ENCODE measurements around the gene ANKK1. TPM values are rescaled to one million over a fixed set of nuclear protein-coding genes. Genes with fewer than 3 reads are reported as not detected.

ANKK1 gene
- total RNA-seq, 4 donors from 2014 or later: 0.17 to 0.83 (median 0.29) TPM; not detected in 1

GRCh38 chr11:113426686-113427085 lies 39.1 kb downstream of the ANKK1 start:
- Histone ChIP-seq H3K4me3 (no peak overlapping the region), H3K27me3 (no peaks in the 10 kb centered on the region), H3K9me3 (no peaks in the 10 kb centered on the region), H3K36me3 (no peaks in the 10 kb centered on the region), H3K4me1 (no peaks in the 10 kb centered on the region), H3K27ac (replicated peaks in 1 of 4) (no peak overlapping the region)
- intact Hi-C loops (cut with DNase I): no loop called here
- 79% methylated on average over 5 of the region's 6 CpGs for WGBS
- no peak for DNase-seq (ENCODE audit: extremely low spot score)
- TF ChIP-seq EP300 (IDR thresholded peaks at IDR 0.05) (no peak), POLR2A (IDR thresholded peaks at IDR 0.05; ENCODE audit: low read depth) (no peak), CTCF (IDR thresholded peaks at IDR 0.05) (no peak)

GRCh38 chr11:113431746-113432145 lies 44.2 kb downstream of the ANKK1 start:
- DNase-seq (ENCODE audit: extremely low spot score): no peak
- H3K27me3 ChIP-seq: no peaks in the 10 kb centered on the region
- TF ChIP-seq EP300 (IDR thresholded peaks at IDR 0.05): no peak
- no peak for TF ChIP-seq POLR2AphosphoS5 (IDR thresholded peaks at IDR 0.05)
- TF ChIP-seq CTCF (IDR thresholded peaks at IDR 0.05): no peak
- TF ChIP-seq POLR2A (IDR thresholded peaks at IDR 0.05; ENCODE audit: low read depth): no peak
- H3K36me3 ChIP-seq: no peaks in the 10 kb centered on the region
- 70% methylated on average over 4 of the region's 4 CpGs for WGBS
- H3K9me3 ChIP-seq: no peaks in the 10 kb centered on the region
- no peak overlapping the region for H3K27ac ChIP-seq (replicated peaks in 1 of 4)
- no peak overlapping the region for H3K4me3 ChIP-seq
- intact Hi-C loops (cut with DNase I): no loop called here
- no peaks in the 10 kb centered on the region for H3K4me1 ChIP-seq

GRCh38 chr11:113435190-113435968 lies 47.8 kb downstream of the ANKK1 start:
- TF ChIP-seq CTCF (IDR thresholded peaks at IDR 0.05) (no peak), POLR2AphosphoS5 (IDR thresholded peaks at IDR 0.05) (no peak), EP300 (IDR thresholded peaks at IDR 0.05) (no peak), POLR2A (IDR thresholded peaks at IDR 0.05; ENCODE audit: low read depth) (no peak)
- Histone ChIP-seq H3K9me3 (no peaks in the 10 kb centered on the region), H3K36me3 (no peaks in the 10 kb centered on the region), H3K27me3 (peaks cover 0 to 6% (median 0%) of the 10 kb centered on the region in 4 donors), H3K27ac (replicated peaks in 1 of 4) (no peak overlapping the region), H3K4me1 (no peaks in the 10 kb centered on the region), H3K4me3 (no peak overlapping the region)
- intact Hi-C loops (cut with DNase I): no loop called here
- no peak for DNase-seq (ENCODE audit: extremely low spot score)
- WGBS: 88% methylated on average over 8 of the region's 8 CpGs

GRCh38 chr11:113436672-113437252 lies 49.2 kb downstream of the ANKK1 start:
- Histone ChIP-seq H3K27me3 (peaks cover 0 to 16% (median 0%) of the 10 kb centered on the region in 4 donors), H3K27ac (replicated peaks in 1 of 4) (no peak overlapping the region), H3K4me1 (no peaks in the 10 kb centered on the region), H3K36me3 (no peaks in the 10 kb centered on the region), H3K9me3 (no peaks in the 10 kb centered on the region), H3K4me3 (no peak overlapping the region)
- no peak for DNase-seq (ENCODE audit: extremely low spot score)
- TF ChIP-seq CTCF (IDR thresholded peaks at IDR 0.05) (no peak), EP300 (IDR thresholded peaks at IDR 0.05) (no peak), POLR2A (IDR thresholded peaks at IDR 0.05; ENCODE audit: low read depth) (no peak), POLR2AphosphoS5 (IDR thresholded peaks at IDR 0.05) (no peak)
- intact Hi-C loops (cut with DNase I): no loop called here
- 67% methylated on average over 6 of the region's 6 CpGs for WGBS

Measured in esophagus muscularis mucosa (tissue), 4 donors.